OCI-LY3 (cell line): ENCODE results near the gene PLCB1.

Source experiments
- H2AFZ ChIP-seq: fragments of 200-600, 300-600 bp; shearing (Covaris generic); 2 replicates; pipeline ENCODE4 v1.6.0; 2014; ENCODE audit warnings: antibody characterized with exemption, low read depth, low read length
- H3K27ac ChIP-seq: fragments of 200-600, 300-600 bp; sonication (generic); 2 replicates; pipeline ENCODE4 v1.5.1; 2014; ENCODE audit warnings: mild to moderate bottlenecking, low read length, moderate library complexity, mixed read lengths
- H3K27me3 ChIP-seq: fragments of 200-600, 300-600 bp; sonication (generic); 2 replicates; pipeline ENCODE4 v1.6.1; 2014; ENCODE audit warnings: low read depth, low read length, mixed read lengths
- H3K36me3 ChIP-seq: fragments of 200-600, 300-600 bp; sonication (generic); replicated peaks from 2 replicates; pipeline ENCODE3; 2014; ENCODE audit warnings: low read depth, low read length, mixed read lengths
- H3K4me1 ChIP-seq: fragments of 300-600, 200-600 bp; sonication (generic); 2 replicates; pipeline ENCODE4 v1.6.1; 2014; ENCODE audit warnings: low read length, mixed read lengths
- H3K4me2 ChIP-seq: fragments of 200-600, 300-600 bp; sonication (generic); 2 replicates; pipeline ENCODE4 v1.6.1; 2014; ENCODE audit warnings: low read length, mixed read lengths
- H3K4me3 ChIP-seq: fragments of 300-600, 200-600 bp; sonication (generic); 2 replicates; pipeline ENCODE4 v1.5.1; 2014; ENCODE audit warnings: antibody characterized with exemption, mild to moderate bottlenecking, low read length, moderate library complexity
- H3K79me2 ChIP-seq: fragments of 300-600, 200-600 bp; shearing (Covaris generic); 2 replicates; pipeline ENCODE4 v1.6.1; 2014; ENCODE audit warnings: mild to moderate bottlenecking, low read length, mixed read lengths
- H3K9ac ChIP-seq: fragments of 300-600, 200-600 bp; shearing (Covaris generic); 2 replicates; pipeline ENCODE4 v1.6.0; 2014; ENCODE audit warnings: mild to moderate bottlenecking, low read length, moderate library complexity
- H3K9me3 ChIP-seq: fragments of 200-600, 300-600 bp; shearing (Covaris generic); 2 replicates; pipeline ENCODE4 v1.6.1; 2014; ENCODE audit warnings: low read length, mixed read lengths; ENCODE audit not compliant: insufficient read depth
- H4K20me1 ChIP-seq: fragments of 200-600, 300-600 bp; sonication (generic); 2 replicates; pipeline ENCODE4 v1.6.1; 2016; ENCODE audit warnings: low read length, mixed read lengths; ENCODE audit not compliant: insufficient read depth
- CTCF ChIP-seq: fragments of 200-600, 300-600 bp; sonication (generic); IDR thresholded peaks from 2 replicates; pipeline ENCODE4 v1.5.1; 2014; ENCODE audit warnings: antibody characterized with exemption, low read length, low read depth
- EZH2phosphoT487 ChIP-seq: fragments of 200-600 bp; shearing (Covaris generic); IDR thresholded peaks from 2 replicates; pipeline ENCODE4 v1.6.1; 2018; ENCODE audit warnings: antibody characterized with exemption, mixed run types, low read depth

The PLCB1 gene

GRCh38 chr20:8777911-8778310 lies 645.8 kb downstream of the PLCB1 start:
- no peaks in the 10 kb centered on the region for H3K4me1 ChIP-seq
- TF ChIP-seq CTCF = no peak
- TF ChIP-seq EZH2phosphoT487 = no peak

GRCh38 chr20:8778387-8778786 lies 646.3 kb downstream of the PLCB1 start:
- Histone ChIP-seq H3K27me3 (peaks cover 16% of the 10 kb centered on the region; the same call in 1 of the 2 replicates), H3K79me2 (no peaks in the 10 kb centered on the region), H3K27ac (no peak overlapping the region), H2AFZ (no peak overlapping the region), H3K4me2 (no peak overlapping the region), H4K20me1 (no peaks in the 10 kb centered on the region), H3K9ac (no peak overlapping the region), H3K36me3 (no peaks in the 10 kb centered on the region), H3K4me3 (no peak overlapping the region), H3K9me3 (no peaks in the 10 kb centered on the region), H3K4me1 (no peaks in the 10 kb centered on the region)
- TF ChIP-seq EZH2phosphoT487 (no peak), CTCF (no peak)

More at GRCh38 chr20:8777911-8778310, 645.8 kb downstream of the PLCB1 start:
- no peak overlapping the region for H3K4me3 ChIP-seq
- no peaks in the 10 kb centered on the region for H4K20me1 ChIP-seq
- H3K36me3 ChIP-seq = no peaks in the 10 kb centered on the region
- H3K27me3 ChIP-seq = peaks cover 12% of the 10 kb centered on the region; the same call in 1 of the 2 replicates
- no peaks in the 10 kb centered on the region for H3K9me3 ChIP-seq
- H3K27ac ChIP-seq = no peak overlapping the region
- H3K79me2 ChIP-seq = no peaks in the 10 kb centered on the region
- H3K9ac ChIP-seq = no peak overlapping the region
- H2AFZ ChIP-seq = no peak overlapping the region
- no peak overlapping the region for H3K4me2 ChIP-seq

- H3K9ac ChIP-seq = no peak overlapping the region
- H3K9me3 ChIP-seq = no peaks in the 10 kb centered on the region
- H3K79me2 ChIP-seq = no peaks in the 10 kb centered on the region
- H3K4me1 ChIP-seq = no peaks in the 10 kb centered on the region
- peaks cover 31% of the 10 kb centered on the region for H3K27me3 ChIP-seq
- TF ChIP-seq CTCF (no peak), EZH2phosphoT487 (no peak)
- no peak overlapping the region for H3K27ac ChIP-seq
- H3K4me3 ChIP-seq = no peak overlapping the region
- H3K36me3 ChIP-seq = no peaks in the 10 kb centered on the region
- H4K20me1 ChIP-seq = no peaks in the 10 kb centered on the region
- no peak overlapping the region for H2AFZ ChIP-seq
- no peak overlapping the region for H3K4me2 ChIP-seq
Observed at GRCh38 chr20:8780915-8781314, 648.8 kb downstream of the PLCB1 start.

- Histone ChIP-seq H3K4me1 (no peaks in the 10 kb centered on the region), H3K27me3 (peaks cover 33% of the 10 kb centered on the region), H4K20me1 (no peaks in the 10 kb centered on the region), H3K79me2 (no peaks in the 10 kb centered on the region), H3K9ac (no peak overlapping the region), H2AFZ (no peak overlapping the region), H3K9me3 (no peaks in the 10 kb centered on the region), H3K36me3 (no peaks in the 10 kb centered on the region), H3K4me3 (no peak overlapping the region), H3K27ac (no peak overlapping the region), H3K4me2 (no peak overlapping the region)
- TF ChIP-seq CTCF = no peak
- TF ChIP-seq EZH2phosphoT487 = no peak
Observed at GRCh38 chr20:8782804-8783203, 650.7 kb downstream of the PLCB1 start.
